Panc1 (cell line): ENCODE results near the gene DDIT3. TPM values are rescaled to one million over a fixed set of nuclear protein-coding genes. Genes with fewer than 3 reads are reported as not detected.

Experiments
- ATAC-seq: fragments of 200-7000 bp; cut with Tn5 transposase; 2 replicates; pipeline ENCODE4 v1.9.1; 2020; ENCODE audit warnings: mild to moderate bottlenecking, moderate library complexity
- BruUV-seq: library from RNA; stranded (reverse); fragments of 400-500 nt; replicated peaks from 2 replicates; lab custom pipeline; 2021; lab: Mats Ljungman, UMichigan
- CTCF ChIA-PET: fragments of 300-600 bp; sonication (Branson Sonifier 250); formaldehyde crosslinking; loops from one replicate; lab custom pipeline; 2022; ENCODE audit warnings: antibody characterized with exemption; lab: Charles Lee
- POLR2A ChIA-PET: fragments of 300-600 bp; sonication (Branson Sonifier 250); formaldehyde crosslinking; loops from one replicate; lab custom pipeline; 2022; ENCODE audit warnings: antibody characterized with exemption; lab: Charles Lee
- DNase-seq: peaks from one replicate; pipeline ENCODE4 v3.0.0-alpha.2; 2010; ENCODE audit warnings: low read depth, low spot score
- H3K27ac ChIP-seq: 2 replicates; pipeline ENCODE4 v1.5.1; 2011; ENCODE audit warnings: mild to moderate bottlenecking, low read length, inconsistent platforms
- H3K27me3 ChIP-seq: fragments of 200-500 bp; sonication (Bioruptor generic); 2 replicates; pipeline ENCODE4 v1.6.0; 2014; ENCODE audit warnings: low read length, inconsistent platforms; ENCODE audit not compliant: control insufficient read depth, insufficient read depth
- H3K36me3 ChIP-seq: fragments of 200-500 bp; sonication (Bioruptor generic); 2 replicates; pipeline ENCODE4 v1.5.1; 2014; ENCODE audit warnings: inconsistent platforms, mild to moderate bottlenecking, low read length, moderate library complexity; ENCODE audit not compliant: control insufficient read depth, insufficient read depth
- H3K4me1 ChIP-seq: 2 replicates; pipeline ENCODE4 v1.5.1; 2011; ENCODE audit warnings: inconsistent platforms, mild to moderate bottlenecking, low read length, moderate library complexity; ENCODE audit not compliant: control insufficient read depth, insufficient read depth
- H3K4me3 ChIP-seq, 2 experiments: 2 replicates each; pipeline ENCODE4 v1.5.1; 2011 to 2012; ENCODE audit warnings: low read depth in 2 of 2, low read length in 2 of 2, mild to moderate bottlenecking in 2 of 2, inconsistent platforms in 1 of 2, moderate library complexity in 1 of 2
- H3K9me3 ChIP-seq: fragments of 200-500 bp; sonication (Bioruptor generic); 2 replicates; pipeline ENCODE4 v1.5.1; 2014; ENCODE audit warnings: low read depth, mild to moderate bottlenecking, inconsistent platforms, low read length, moderate library complexity; ENCODE audit not compliant: control insufficient read depth, insufficient read depth
- POLR2AphosphoS5 ChIP-seq: IDR thresholded peaks from 2 replicates; pipeline ENCODE4 v1.6.1; 2012; ENCODE audit warnings: mild to moderate bottlenecking, low read depth, low read length, moderate library complexity
- REST ChIP-seq, 2 experiments: IDR thresholded peaks; 2 replicates each; pipeline ENCODE4 v1.6.1; 2011 to 2012; ENCODE audit warnings: low read depth in 2 of 2, control low read depth in 1 of 2, low read length in 1 of 2, mild to moderate bottlenecking in 1 of 2, moderate library complexity in 1 of 2; ENCODE audit not compliant: insufficient read depth in 1 of 2
- SIN3A ChIP-seq: IDR thresholded peaks from 2 replicates; pipeline ENCODE4 v1.6.1; 2012; ENCODE audit warnings: low read depth, mild to moderate bottlenecking, low read length, moderate library complexity, borderline replicate concordance; ENCODE audit not compliant: insufficient read depth
- TCF7L2 ChIP-seq: IDR thresholded peaks from 2 replicates; pipeline ENCODE4 v1.6.1; 2011; ENCODE audit warnings: mild to moderate bottlenecking, low read depth, low read length, inconsistent platforms
- in situ Hi-C: cut with HindIII; loops from 2 replicates; pipeline ENCODE4 v1.10.0; 2016; ENCODE audit warnings: low sequenced_read_pairs, low pct_unique_long_range_greater_than_20kb
- intact Hi-C: fragments of 100-400 bp; cut with micrococcal nuclease; formaldehyde crosslinking; loops from one replicate; pipeline ENCODE4 v1.10.0; 2022; ENCODE audit not compliant: unreplicated experiment
- total RNA-seq: library from RNA; stranded (reverse); gene quantifications from one replicate; pipeline ENCODE4 v1.2.1, GENCODE V29; 2021; ENCODE audit not compliant: unreplicated experiment
- TF ChIP-seq, protein P1 (sequence below): fragments of 450-650 bp; IDR thresholded peaks from 2 replicates; pipeline ENCODE4 v1.5.1; 2017; ENCODE audit warnings: mild to moderate bottlenecking

DDIT3 gene
- total RNA-seq, 1 experiment from 2014 or later = 47.2 TPM

DNA sequence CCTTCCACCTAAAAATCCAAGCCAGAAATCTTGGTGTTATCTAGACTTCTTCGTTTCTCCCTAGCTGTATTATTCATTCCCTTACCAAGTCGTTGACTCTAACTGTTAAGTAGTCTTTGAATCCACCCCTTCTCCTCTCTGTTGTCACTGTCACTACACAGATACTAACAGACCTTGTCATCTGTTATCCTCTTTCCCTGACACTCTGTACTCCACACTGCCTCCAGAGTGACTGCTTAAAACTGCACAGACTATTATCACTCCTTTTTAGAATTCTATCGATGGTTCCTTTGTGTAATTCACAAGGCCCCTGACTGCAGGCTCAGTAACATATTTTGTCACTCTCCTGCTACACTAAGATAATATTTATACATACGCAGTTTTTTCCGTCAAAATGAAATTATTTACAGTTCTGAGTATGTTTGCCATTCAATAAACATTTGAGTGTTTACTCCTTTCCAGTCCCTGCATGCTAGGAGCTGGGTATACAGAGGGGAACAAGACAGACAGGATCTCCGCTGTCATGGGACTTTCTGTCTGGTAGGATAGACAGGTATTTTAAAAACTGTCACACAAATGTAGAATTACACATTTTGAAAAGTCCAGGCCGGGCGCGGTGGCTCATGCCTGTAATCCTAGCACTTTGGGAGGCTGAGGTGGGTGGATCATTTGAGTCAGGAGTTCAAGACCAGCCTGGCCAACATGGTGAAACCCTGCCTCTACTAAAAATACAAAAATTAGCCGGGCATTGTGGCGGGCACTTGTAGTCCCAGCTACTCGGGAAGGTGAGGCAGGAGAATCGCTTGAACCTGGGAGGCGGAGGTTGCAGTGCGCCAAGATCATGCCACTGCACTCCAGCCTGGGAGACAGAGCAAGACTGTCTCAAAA, 28.7 kb downstream of the DDIT3 start:
- H3K4me1 ChIP-seq = peaks cover 12% of the 10 kb centered on the region; the same call in 1 of the 2 replicates
- ATAC-seq = no peak
- intact Hi-C loops = no loop called here
- H3K27me3 ChIP-seq = no peaks in the 10 kb centered on the region
- H3K4me3 ChIP-seq = no peak overlapping the region
- TF ChIP-seq, protein P1, sequence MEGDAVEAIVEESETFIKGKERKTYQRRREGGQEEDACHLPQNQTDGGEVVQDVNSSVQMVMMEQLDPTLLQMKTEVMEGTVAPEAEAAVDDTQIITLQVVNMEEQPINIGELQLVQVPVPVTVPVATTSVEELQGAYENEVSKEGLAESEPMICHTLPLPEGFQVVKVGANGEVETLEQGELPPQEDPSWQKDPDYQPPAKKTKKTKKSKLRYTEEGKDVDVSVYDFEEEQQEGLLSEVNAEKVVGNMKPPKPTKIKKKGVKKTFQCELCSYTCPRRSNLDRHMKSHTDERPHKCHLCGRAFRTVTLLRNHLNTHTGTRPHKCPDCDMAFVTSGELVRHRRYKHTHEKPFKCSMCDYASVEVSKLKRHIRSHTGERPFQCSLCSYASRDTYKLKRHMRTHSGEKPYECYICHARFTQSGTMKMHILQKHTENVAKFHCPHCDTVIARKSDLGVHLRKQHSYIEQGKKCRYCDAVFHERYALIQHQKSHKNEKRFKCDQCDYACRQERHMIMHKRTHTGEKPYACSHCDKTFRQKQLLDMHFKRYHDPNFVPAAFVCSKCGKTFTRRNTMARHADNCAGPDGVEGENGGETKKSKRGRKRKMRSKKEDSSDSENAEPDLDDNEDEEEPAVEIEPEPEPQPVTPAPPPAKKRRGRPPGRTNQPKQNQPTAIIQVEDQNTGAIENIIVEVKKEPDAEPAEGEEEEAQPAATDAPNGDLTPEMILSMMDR = peak; percentile 39; the same call in 1 of the 2 replicates
- TF ChIP-seq TCF7L2 = no peak
- TF ChIP-seq POLR2AphosphoS5 = no peak
- peaks cover 16% of the 10 kb centered on the region; the same call in 1 of the 2 replicates for H3K36me3 ChIP-seq
- TSS peak; percentile 43 for BruUV-seq
- in situ Hi-C loops = no loop called here
- no peak for DNase-seq
- H3K9me3 ChIP-seq = no peaks in the 10 kb centered on the region
- no peak overlapping the region for H3K27ac ChIP-seq
- POLR2A ChIA-PET = no interaction called here
- CTCF ChIA-PET = interaction anchor here (0.7 kb wide), 1 partner anchor 93 kb away, joined by 9 read pairs; no protein-coding TSS in a partner anchor

DNA sequence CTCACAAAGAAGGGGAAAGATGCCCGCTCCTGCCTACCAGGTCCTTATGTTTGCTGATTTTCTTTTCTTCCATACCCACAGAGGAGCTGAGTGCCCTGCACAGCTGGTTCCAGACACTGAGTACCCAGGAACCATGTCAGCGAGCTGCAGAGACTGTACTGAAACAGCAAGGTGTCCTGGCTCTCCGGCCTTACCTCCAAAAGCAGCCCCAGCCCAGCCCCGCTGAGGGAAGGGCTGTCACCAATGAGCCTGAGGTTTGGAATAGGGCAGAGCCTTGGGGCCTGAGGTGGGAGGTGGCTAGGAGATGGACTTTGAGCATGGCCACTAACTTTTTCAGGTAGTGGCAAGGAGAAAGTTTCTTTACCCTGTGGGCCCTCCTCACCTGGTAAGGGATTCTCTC, 30.2 kb downstream of the DDIT3 start:
- H3K4me1 ChIP-seq = peaks cover 12% of the 10 kb centered on the region; the same call in 1 of the 2 replicates
- intact Hi-C loops = no loop called here
- BruUV-seq = no TSS peak
- H3K36me3 ChIP-seq = peaks cover 16% of the 10 kb centered on the region; the same call in 1 of the 2 replicates
- TF ChIP-seq REST (IDR thresholded peaks at IDR 0.05; ENCODE audit: insufficient read depth in 1 of 2, low read depth in 2 of 2, low read length in 1 of 2) (no peak), SIN3A (no peak), POLR2AphosphoS5 (no peak), TCF7L2 (no peak)
- TF ChIP-seq, protein P1 = no peak
- H3K27ac ChIP-seq = no peak overlapping the region
- in situ Hi-C loops = no loop called here
- H3K27me3 ChIP-seq = no peaks in the 10 kb centered on the region
- ATAC-seq = no peak
- no peak for DNase-seq
- no peak overlapping the region for H3K4me3 ChIP-seq
- CTCF ChIA-PET = no interaction called here
- POLR2A ChIA-PET = no interaction called here
- H3K9me3 ChIP-seq = no peaks in the 10 kb centered on the region
